OCI-LY7 (cell line): ENCODE results near the gene DTNB.
"Not testable (repeated sequence)": the region's sequence is repeated elsewhere in the genome, so short reads cannot be mapped to it uniquely, and the experiment has no call there.

Experiments
- CTCF ChIP-seq: fragments of 200-600 bp; sonication (generic); conservative IDR thresholded peaks from 2 replicates; pipeline ENCODE4 v1.5.1; 2014; ENCODE audit warnings: mild to moderate bottlenecking, antibody characterized with exemption, low read length, moderate library complexity, mixed read lengths
- EZH2phosphoT487 ChIP-seq: fragments of 200-600 bp; sonication (generic); IDR thresholded peaks from 2 replicates; pipeline ENCODE4 v1.6.1; 2018; ENCODE audit warnings: low read depth, borderline replicate concordance, mild to moderate bottlenecking, mixed run types, antibody characterized with exemption, low read length, moderate library complexity, mixed read lengths

GRCh38 chr2:25549571-25549970, 123.8 kb downstream of the DTNB start:
- not testable (repeated sequence) for TF ChIP-seq CTCF, EZH2phosphoT487
